SH-SY5Y (cell line): Measurements from ENCODE around the gene NFATC2.

Source experiments
- GATA2 ChIP-seq: IDR thresholded peaks from 2 replicates; pipeline ENCODE4 v1.6.1; 2011; ENCODE audit warnings: mild to moderate bottlenecking, low read depth, low read length
- GATA3 ChIP-seq: IDR thresholded peaks from 2 replicates; pipeline ENCODE4 v1.6.1; 2011; ENCODE audit warnings: low read depth, mild to moderate bottlenecking, low read length, moderate library complexity

- TF ChIP-seq GATA3 (no peak), GATA2 (no peak)
Observed at GRCh38 chr20:51382986-51383821, 159.3 kb downstream of the NFATC2 start.
